A549 (cell line): ENCODE data around the gene DAGLB. TPM values are rescaled to one million over a fixed set of nuclear protein-coding genes. Genes with fewer than 3 reads are reported as not detected.
A peak's percentile ranks its signal among the peaks of the same experiment; 100 is the strongest.
"Not testable (repeated sequence)": the region's sequence is repeated elsewhere in the genome, so short reads cannot be mapped to it uniquely, and the experiment has no call there.

Experiments
- ATAC-seq, 2 experiments: fragments of 200-7000 bp in 1 of 2; fragments of >200 bp in 1 of 2; cut with Nextera tagmentation in 1 of 2; cut with Tn5 transposase in 1 of 2; 3 replicates each; pipeline versions ENCODE4 v1.8.0 to v1.9.1; 2018 to 2020; ENCODE audit warnings: mild to moderate bottlenecking in 1 of 2, moderate library complexity in 1 of 2
- CTCF ChIA-PET: fragments of 300-600 bp; sonication (Branson Sonifier 250); formaldehyde crosslinking; extraction: SDS; loops from one replicate; lab custom pipeline; 2021; ENCODE audit warnings: antibody characterized with exemption, inconsistent platforms; lab: Yijun Ruan, JAX
- POLR2A ChIA-PET: fragments of 350-600 bp; formaldehyde crosslinking; extraction: SDS; loops from one replicate; lab custom pipeline; 2021; ENCODE audit warnings: antibody characterized with exemption, inconsistent platforms; lab: Yijun Ruan, JAX
- DNase-seq, 2 experiments: peaks; one replicate each; pipeline versions ENCODE4 v3.0.0 to v3.0.0-alpha.2; 2011 to 2016; ENCODE audit warnings: low read depth in 1 of 2, low spot score in 1 of 2
- FAIRE-seq: peaks from 2 replicates; lab custom pipeline; 2011; peaks lifted over from hg19 to GRCh38; lab: Jason Lieb, UNC
- H3K27ac ChIP-seq, 2 experiments: fragments of >200 bp; sonication (Bioruptor Twin); formaldehyde crosslinking; 3 replicates each; pipeline ENCODE4 v1.5.1; 2016 to 2017
- H3K4me1 ChIP-seq: fragments of >200 bp; sonication (Bioruptor Twin); formaldehyde crosslinking; 3 replicates; pipeline ENCODE4 v1.6.1; 2016
- H3K4me2 ChIP-seq: fragments of >200 bp; sonication (Bioruptor Twin); formaldehyde crosslinking; 3 replicates; pipeline ENCODE4 v1.6.1; 2016
- H3K4me3 ChIP-seq: fragments of >200 bp; sonication (Bioruptor Twin); formaldehyde crosslinking; 3 replicates; pipeline ENCODE4 v1.5.1; 2016
- H3K9me3 ChIP-seq: fragments of >200 bp; sonication (Bioruptor Twin); formaldehyde crosslinking; 3 replicates; pipeline ENCODE4 v1.6.1; 2016
- CBX2 ChIP-seq: fragments of 200-600 bp; sonication (generic); IDR thresholded peaks from 2 replicates; pipeline ENCODE4 v1.6.1; 2016; ENCODE audit warnings: low read depth, mild to moderate bottlenecking, borderline replicate concordance
- CEBPB ChIP-seq, 2 experiments: fragments of >200 bp in 1 of 2; sonication (Bioruptor Twin) in 1 of 2; formaldehyde crosslinking in 1 of 2; IDR thresholded peaks; 2 replicates each; pipeline ENCODE4 v1.6.1; 2012 to 2016
- CHD4 ChIP-seq: fragments of 200-600 bp; sonication (generic); IDR thresholded peaks from 2 replicates; pipeline ENCODE4 v1.6.1; 2016; ENCODE audit warnings: antibody characterized with exemption, mild to moderate bottlenecking, borderline replicate concordance
- E2F6 ChIP-seq: IDR thresholded peaks from 2 replicates; pipeline ENCODE4 v1.6.1; 2012; ENCODE audit warnings: low read depth, borderline replicate concordance
- FOXS1 ChIP-seq: fragments of 250-450 bp; sonication (Bioruptor Pico); IDR thresholded peaks from 2 replicates; pipeline ENCODE4 v1.5.0; 2020; ENCODE audit warnings: mild to moderate bottlenecking, moderate library complexity
- MAFK ChIP-seq: fragments of 450-650 bp; IDR thresholded peaks from 2 replicates; pipeline ENCODE4 v1.6.1; 2014; ENCODE audit not compliant: partially characterized antibody
- MYC ChIP-seq: IDR thresholded peaks from 2 replicates; pipeline ENCODE4 v1.6.1; 2012; ENCODE audit warnings: mild to moderate bottlenecking, inconsistent platforms, low read length, improper control_type of control experiment, borderline replicate concordance
- NFE2L2 ChIP-seq: fragments of 150-350 bp; conservative IDR thresholded peaks from 2 replicates; pipeline ENCODE4 v1.6.1; 2014; ENCODE audit warnings: low read length
- NR3C1 ChIP-seq: fragments of >200 bp; sonication (Bioruptor Twin); formaldehyde crosslinking; IDR thresholded peaks from 3 replicates; pipeline ENCODE4 v1.6.1; 2017
- POLR2AphosphoS2 ChIP-seq: conservative IDR thresholded peaks from 2 replicates; pipeline ENCODE4 v1.6.1; 2012; ENCODE audit warnings: low read length, improper control_type of control experiment, inconsistent platforms
- SMC3 ChIP-seq: fragments of >200 bp; sonication (Bioruptor Twin); formaldehyde crosslinking; IDR thresholded peaks from 3 replicates; pipeline ENCODE4 v1.6.1; 2018; ENCODE audit warnings: inconsistent platforms
- ZSCAN20 ChIP-seq: fragments of 250-450 bp; sonication (Bioruptor Pico); IDR thresholded peaks from 2 replicates; pipeline ENCODE4 v1.8.0; 2022; ENCODE audit warnings: mild to moderate bottlenecking, moderate library complexity
- WGBS: methylation state at CpG from one replicate; pipeline ENCODE4 v1.1.6; 2017; ENCODE audit errors: missing lambda C conversion rate; 5-methylcytosine and 5-hydroxymethylcytosine counted together
- polyA plus RNA-seq, 4 experiments: library from polyadenylated mRNA; depleted of rRNA in 3 of 4; stranded (reverse); fragments of >200 nt; fragmentation: RNase III in 1 of 4; extraction: RNeasy Plus Mini Kit Qiagen cat#74134 plus additional on column Dnase treatment in 1 of 4; gene quantifications; 2 replicates in 3 of 4; 3 replicates in 1 of 4; pipeline ENCODE4 v1.2.3, GENCODE V29; 2011 to 2017

DAGLB gene
- polyA plus RNA-seq, 2 of the 4 experiments (the other 2 are of a cell fraction): 14.5 to 19.7 TPM

- H3K27ac ChIP-seq: no peak overlapping the region
- WGBS: 97% methylated on average over 7 of the region's 7 CpGs
- ATAC-seq (no peak; a peak in 1 of 6 replicates), DNase-seq (no peak), FAIRE-seq (no peak)
- ChIA-PET POLR2A (interaction anchor here (0.5 kb wide), 1 partner anchor 18 kb away, joined by 3 read pairs; no protein-coding TSS in a partner anchor), CTCF (interaction anchor here (0.7 to 1.5 kb wide), 3 partner anchors 9 to 583 kb away, joined by 3 to 4 read pairs (median 3); no protein-coding TSS in a partner anchor)
- TF ChIP-seq POLR2AphosphoS2 (peak; percentile 64; the same call in 1 of the 2 replicates), MAFK (no peak), E2F6 (no peak), NFE2L2 (no peak), ZSCAN20 (CRISPR knock-in tag) (no peak)
- no peak overlapping the region for H3K4me2 ChIP-seq
- peaks cover 10% of the 10 kb centered on the region; the same call in 2 of the 3 replicates for H3K4me1 ChIP-seq
- no peak overlapping the region for H3K4me3 ChIP-seq
- H3K9me3 ChIP-seq: no peaks in the 10 kb centered on the region
Measured at GRCh38 chr7:6403907-6404306, 43.8 kb downstream of the DAGLB start.

GRCh38 chr7:6402741-6403140, 45.0 kb downstream of the DAGLB start:
- Histone ChIP-seq H3K27ac (no peak overlapping the region), H3K9me3 (no peaks in the 10 kb centered on the region), H3K4me1 (peaks cover 20% of the 10 kb centered on the region; the same call in 2 of the 3 replicates), H3K4me3 (no peak overlapping the region), H3K4me2 (no peak overlapping the region)
- no peak for DNase-seq
- no peak for ATAC-seq
- ChIA-PET POLR2A (no interaction called here), CTCF (interaction anchor here (1.4 to 1.5 kb wide), 2 partner anchors 10 to 22 kb away, joined by 3 to 4 read pairs; no protein-coding TSS in a partner anchor)
- FAIRE-seq: no peak
- 93% methylated on average over 13 of the region's 13 CpGs for WGBS
- TF ChIP-seq POLR2AphosphoS2 (0 out of 2 replicates have a peak, but pooled peaks have one; percentile 49), CBX2 (no peak)

GRCh38 chr7:6402041-6402440, 45.7 kb downstream of the DAGLB start:
- no peak for FAIRE-seq
- no peak for ATAC-seq
- no peak overlapping the region for H3K4me3 ChIP-seq
- DNase-seq: no peak
- no peaks in the 10 kb centered on the region for H3K9me3 ChIP-seq
- ChIA-PET POLR2A (no interaction called here), CTCF (interaction anchor here (0.5 kb wide), 1 partner anchor 31 kb away, joined by 5 read pairs; no protein-coding TSS in a partner anchor)
- TF ChIP-seq CHD4 (no peak), SMC3 (no peak), NR3C1 (no peak)
- peaks cover 23% of the 10 kb centered on the region; the same call in 2 of the 3 replicates for H3K4me1 ChIP-seq
- H3K27ac ChIP-seq: no peak overlapping the region
- WGBS: 91% methylated on average over 17 of the region's 17 CpGs
- H3K4me2 ChIP-seq: no peak overlapping the region

- ChIA-PET POLR2A (no interaction called here), CTCF (interaction anchor here (0.5 to 2.2 kb wide), 2 partner anchors 8 to 32 kb away, joined by 5 read pairs; no protein-coding TSS in a partner anchor)
- no peak overlapping the region for H3K4me2 ChIP-seq
- FAIRE-seq (no peak), DNase-seq (no peak), ATAC-seq (no peak; a peak in 1 of 6 replicates)
- H3K27ac ChIP-seq: no peak overlapping the region
- H3K4me3 ChIP-seq: no peak overlapping the region
- H3K4me1 ChIP-seq: peaks cover 23% of the 10 kb centered on the region; the same call in 2 of the 3 replicates
- H3K9me3 ChIP-seq: no peaks in the 10 kb centered on the region
- TF ChIP-seq ZSCAN20 (CRISPR knock-in tag) (no peak), MYC (no peak), FOXS1 (no peak)
- 93% methylated on average over 7 of the region's 10 CpGs for WGBS
Measured at GRCh38 chr7:6401536-6401935, 46.2 kb downstream of the DAGLB start.

- CTCF ChIA-PET: interaction anchor here (0.5 to 2.2 kb wide), 5 partner anchors 9 to 34 kb away, joined by 3 to 9 read pairs (median 3); no protein-coding TSS in a partner anchor
- TF ChIP-seq CEBPB (IDR thresholded peaks at IDR 0.05): peak in 1 of 2 experiments; percentile 51; a peak in 1 of 4 replicates
- not testable (repeated sequence) for DNase-seq, FAIRE-seq, H3K4me2 ChIP-seq, ATAC-seq, H3K27ac ChIP-seq, H3K9me3 ChIP-seq, H3K4me3 ChIP-seq
- H3K4me1 ChIP-seq: peaks cover 23% of the 10 kb centered on the region; the same call in 2 of the 3 replicates
- WGBS: 91% methylated on average over 19 of the region's 19 CpGs
- POLR2A ChIA-PET: interaction anchor here (0.7 kb wide), 1 partner anchor 39 kb away, joined by 4 read pairs; no protein-coding TSS in a partner anchor
Measured at GRCh38 chr7:6400243-6401105, 47.3 kb downstream of the DAGLB start.
